Astrocyte (in vitro differentiated cells and primary cell): ENCODE data around the gene LRPAP1.

ENCODE experiments used
- CTCF ChIP-seq: IDR thresholded peaks from 2 replicates; pipeline ENCODE4 v1.5.1; 2011; ENCODE audit warnings: low read depth, mild to moderate bottlenecking, inconsistent platforms, low read length, moderate library complexity; ENCODE audit not compliant: insufficient read depth
- EZH2 ChIP-seq: IDR thresholded peaks from 2 replicates; pipeline ENCODE4 v1.6.1; 2012; ENCODE audit warnings: mild to moderate bottlenecking, low read length, inconsistent platforms; ENCODE audit not compliant: insufficient read depth

- no peak for TF ChIP-seq EZH2
- TF ChIP-seq CTCF = no peak
These were observed 32.1 kb downstream of the LRPAP1 start for GRCh38 chr4:3500111-3500510.
